Activated CD4-positive, alpha-beta T cell treated with anti-CD3 and anti-CD28 coated beads, Interleukin-2, amount 10 ng/mL, durations not matched to agents 24 days and 14 days (primary cell): ENCODE data around the gene KLF6. TPM values are rescaled to one million over a fixed set of nuclear protein-coding genes. Genes with fewer than 3 reads are reported as not detected.

ENCODE experiments used
- DNase-seq: peaks from one replicate; pipeline ENCODE4 v3.0.0; 2022
- H3K27ac Mint-ChIP-seq: one replicate; pipeline ENCODE4 v1.8.0; 2022; ENCODE audit warnings: mild to moderate bottlenecking, mixed read lengths
- H3K27me3 Mint-ChIP-seq: one replicate; pipeline ENCODE4 v1.8.0; 2022; ENCODE audit warnings: mixed read lengths
- H3K36me3 Mint-ChIP-seq: one replicate; pipeline ENCODE4 v1.8.0; 2022; ENCODE audit warnings: low read depth, mild to moderate bottlenecking, mixed read lengths
- H3K4me1 Mint-ChIP-seq: one replicate; pipeline ENCODE4 v1.8.0; 2021; ENCODE audit warnings: mixed read lengths
- H3K4me3 Mint-ChIP-seq: one replicate; pipeline ENCODE4 v1.8.0; 2022; ENCODE audit warnings: mild to moderate bottlenecking, moderate library complexity, mixed read lengths
- H3K9me3 Mint-ChIP-seq: one replicate; pipeline ENCODE4 v1.8.0; 2021; ENCODE audit warnings: mixed read lengths
- intact Hi-C: fragments of 100-400 bp; cut with micrococcal nuclease; formaldehyde crosslinking; loops from one replicate; pipeline ENCODE4 v1.15.1; 2023
- total RNA-seq: library from RNA; stranded (reverse); gene quantifications from 2 replicates; pipeline ENCODE4 v1.2.3, GENCODE V29; 2022

The KLF6 gene
- total RNA-seq, 1 donor from 2014 or later: 116 TPM

DNA sequence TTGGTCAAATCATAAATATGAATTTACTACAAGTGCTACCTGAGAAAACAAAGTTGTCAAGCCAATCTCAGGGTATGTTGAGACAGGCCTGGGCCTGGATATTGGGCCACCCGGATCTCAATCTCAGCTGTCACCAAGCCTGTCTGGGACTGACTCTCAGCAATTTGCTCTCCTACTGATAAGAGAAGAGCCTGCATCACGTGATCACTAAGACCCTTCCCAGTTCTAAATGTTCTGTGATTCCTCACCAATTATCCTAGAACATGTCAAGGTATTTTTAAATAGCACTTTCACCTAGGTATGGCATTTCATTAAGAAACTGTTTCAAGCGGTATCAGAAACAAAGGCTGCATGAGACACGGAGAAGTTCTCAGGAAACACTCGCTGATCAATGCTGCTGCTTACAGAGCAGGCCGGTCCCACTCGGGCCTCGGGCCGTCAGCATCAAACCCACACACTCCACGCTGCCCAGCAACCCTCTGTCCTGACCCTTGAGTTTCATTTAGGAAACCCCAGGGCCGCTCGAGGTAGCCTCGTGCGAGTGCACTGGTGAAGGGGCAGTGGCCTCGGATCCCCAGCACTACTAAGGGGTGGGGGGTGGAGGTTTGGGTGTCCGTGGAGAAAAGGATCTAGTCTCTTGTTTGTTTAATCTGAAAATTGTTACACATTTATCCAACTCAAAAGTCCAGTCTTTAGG, 4.1 kb downstream of the KLF6 start:
- H3K36me3 Mint-ChIP-seq: peaks cover 82% of the 10 kb centered on the region
- H3K4me1 Mint-ChIP-seq: peaks cover 57% of the 10 kb centered on the region
- H3K27me3 Mint-ChIP-seq: no peaks in the 10 kb centered on the region
- DNase-seq: peak; percentile 71
- no peaks in the 10 kb centered on the region for H3K9me3 Mint-ChIP-seq
- intact Hi-C loops: loop anchor here (5.0 kb wide), 4 partner anchors 174 to 584 kb away; no protein-coding TSS in a partner anchor
- H3K4me3 Mint-ChIP-seq: peak overlapping the region; percentile 91
- peak overlapping the region; percentile 99 for H3K27ac Mint-ChIP-seq

DNA sequence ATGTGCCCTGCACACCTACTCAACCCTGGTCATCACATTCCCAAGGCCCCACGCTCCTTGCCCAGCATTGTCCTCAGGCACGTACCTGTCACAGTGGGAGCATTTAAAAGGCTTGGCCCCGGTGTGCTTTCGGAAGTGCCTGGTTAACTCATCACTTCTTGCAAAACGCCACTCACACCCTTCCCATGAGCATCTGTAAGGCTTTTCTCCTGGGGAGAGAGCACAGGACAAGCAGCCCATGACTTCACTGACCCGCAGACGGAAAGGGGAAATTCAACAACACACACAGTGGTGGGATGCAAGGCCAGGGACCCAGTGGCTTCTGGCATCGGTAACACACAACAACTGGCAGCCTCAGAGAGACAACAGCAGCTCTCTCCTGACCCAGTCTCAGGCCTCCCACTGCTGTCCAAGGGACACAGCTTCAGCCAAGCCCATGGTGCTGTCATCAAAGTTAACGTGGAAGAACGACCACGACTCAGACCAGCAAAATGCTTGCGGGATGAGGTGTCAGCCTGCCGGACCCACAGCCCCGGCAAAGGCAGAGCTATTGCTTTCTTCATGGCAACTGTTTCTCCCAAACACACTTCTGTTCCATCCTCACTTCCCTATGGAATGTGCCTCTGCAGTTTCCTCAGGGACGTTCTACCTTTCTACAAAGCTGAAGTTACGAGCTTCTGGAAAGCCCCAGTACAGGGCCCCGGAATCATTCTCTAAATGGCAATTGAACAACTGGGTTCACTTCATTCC, 4.8 kb downstream of the KLF6 start:
- Mint-ChIP-seq H3K27me3 (no peaks in the 10 kb centered on the region), H3K4me3 (peak overlapping the region; percentile 91), H3K27ac (peak overlapping the region; percentile 99), H3K36me3 (peaks cover 90% of the 10 kb centered on the region), H3K9me3 (no peaks in the 10 kb centered on the region), H3K4me1 (peaks cover 62% of the 10 kb centered on the region)
- intact Hi-C loops: loop anchor here (5.0 kb wide), 4 partner anchors 173 to 583 kb away; no protein-coding TSS in a partner anchor
- peak; percentile 66 for DNase-seq

GRCh38 chr10:3779158-3779741, 5.8 kb downstream of the KLF6 start:
- Mint-ChIP-seq H3K4me3 (peak overlapping the region; percentile 91), H3K9me3 (no peaks in the 10 kb centered on the region), H3K4me1 (peaks cover 66% of the 10 kb centered on the region), H3K27ac (peak overlapping the region; percentile 99), H3K36me3 (peaks cover 93% of the 10 kb centered on the region), H3K27me3 (no peaks in the 10 kb centered on the region)
- intact Hi-C loops: loop anchor here (5.0 kb wide), 2 partner anchors 33 to 542 kb away; no protein-coding TSS in a partner anchor
- DNase-seq: no peak

DNA sequence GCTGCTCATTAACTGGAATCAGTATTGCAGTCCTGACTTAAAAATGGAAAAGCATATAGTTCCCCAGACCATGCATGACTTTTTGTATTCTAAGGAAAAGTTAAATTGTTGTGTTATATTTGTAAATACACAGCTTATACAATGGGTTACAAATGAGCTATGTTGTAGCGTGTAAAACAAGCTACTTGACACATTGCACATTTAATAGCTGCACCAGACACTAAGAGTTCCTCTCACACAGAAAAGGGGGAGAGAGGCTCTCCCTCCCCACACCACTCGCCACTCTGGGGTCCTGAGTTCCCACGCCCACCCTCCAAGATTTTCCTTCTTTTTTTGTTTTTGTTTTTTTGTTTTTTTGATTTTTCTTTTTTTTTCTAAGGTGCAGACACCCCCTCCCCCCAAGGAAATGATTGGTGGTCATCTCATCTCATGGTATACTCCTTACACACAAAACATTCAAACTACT, 6.3 kb downstream of the KLF6 start:
- Mint-ChIP-seq H3K4me1 (peaks cover 66% of the 10 kb centered on the region), H3K27me3 (no peaks in the 10 kb centered on the region), H3K4me3 (peak overlapping the region; percentile 91), H3K9me3 (no peaks in the 10 kb centered on the region), H3K27ac (peak overlapping the region; percentile 99), H3K36me3 (peaks cover 93% of the 10 kb centered on the region)
- intact Hi-C loops: loop anchor here (5.0 kb wide), 2 partner anchors 34 to 541 kb away; no protein-coding TSS in a partner anchor
- DNase-seq: no peak

DNA sequence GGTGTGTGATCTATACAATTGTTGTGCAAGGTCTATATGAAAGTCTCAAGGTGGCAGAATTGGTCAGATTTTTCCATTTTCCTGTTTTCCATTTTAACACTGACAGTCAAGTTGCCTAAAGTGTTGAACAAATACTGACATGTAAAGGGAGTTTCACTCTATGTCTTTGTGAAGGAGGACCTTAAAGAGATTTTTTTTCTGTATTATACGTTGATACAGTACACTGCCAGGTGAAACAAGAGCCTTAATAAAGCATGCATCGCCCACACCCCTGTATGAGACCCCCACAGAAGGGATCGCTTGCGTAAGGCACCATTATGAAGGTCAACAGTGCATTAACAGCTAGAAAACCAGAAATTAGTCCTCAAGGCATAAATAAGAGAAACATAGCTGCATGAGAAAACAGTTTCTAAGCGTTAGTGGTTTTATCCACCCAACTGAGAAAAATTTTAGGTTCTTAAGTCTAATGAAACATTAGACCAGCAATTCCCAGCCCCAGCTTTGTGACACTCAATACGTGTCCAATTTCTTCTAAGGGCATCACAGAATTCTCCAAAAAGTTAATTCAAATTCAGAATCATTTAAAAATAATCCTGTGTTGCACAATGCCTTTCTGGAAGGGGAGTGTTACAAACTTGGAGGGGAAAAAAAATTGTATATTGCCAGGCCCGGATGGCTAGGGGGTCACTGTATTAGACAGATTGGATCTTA, 6.9 kb downstream of the KLF6 start:
- intact Hi-C loops: loop anchor here (1.0 to 5.0 kb wide), 5 partner anchors 21 to 541 kb away; no protein-coding TSS in a partner anchor

GRCh38 chr10:3776796-3777571, 8.0 kb downstream of the KLF6 start:
- peak; percentile 89 for DNase-seq
- H3K27ac Mint-ChIP-seq: peak overlapping the region; percentile 86
- no peaks in the 10 kb centered on the region for H3K27me3 Mint-ChIP-seq
- H3K9me3 Mint-ChIP-seq: no peaks in the 10 kb centered on the region
- H3K4me3 Mint-ChIP-seq: peak overlapping the region; percentile 76
- H3K36me3 Mint-ChIP-seq: peaks cover 83% of the 10 kb centered on the region
- H3K4me1 Mint-ChIP-seq: peaks cover 61% of the 10 kb centered on the region
- intact Hi-C loops: loop anchor here (1.0 to 5.0 kb wide), 5 partner anchors 20 to 540 kb away; no protein-coding TSS in a partner anchor

More for the DNA sequence above, 6.9 kb downstream of the KLF6 start:
- no peak for DNase-seq
- peaks cover 91% of the 10 kb centered on the region for H3K36me3 Mint-ChIP-seq
- H3K27ac Mint-ChIP-seq: peak overlapping the region; percentile 99
- peak overlapping the region; percentile 91 for H3K4me3 Mint-ChIP-seq
- H3K4me1 Mint-ChIP-seq: peaks cover 66% of the 10 kb centered on the region
- no peaks in the 10 kb centered on the region for H3K9me3 Mint-ChIP-seq
- H3K27me3 Mint-ChIP-seq: no peaks in the 10 kb centered on the region

DNA sequence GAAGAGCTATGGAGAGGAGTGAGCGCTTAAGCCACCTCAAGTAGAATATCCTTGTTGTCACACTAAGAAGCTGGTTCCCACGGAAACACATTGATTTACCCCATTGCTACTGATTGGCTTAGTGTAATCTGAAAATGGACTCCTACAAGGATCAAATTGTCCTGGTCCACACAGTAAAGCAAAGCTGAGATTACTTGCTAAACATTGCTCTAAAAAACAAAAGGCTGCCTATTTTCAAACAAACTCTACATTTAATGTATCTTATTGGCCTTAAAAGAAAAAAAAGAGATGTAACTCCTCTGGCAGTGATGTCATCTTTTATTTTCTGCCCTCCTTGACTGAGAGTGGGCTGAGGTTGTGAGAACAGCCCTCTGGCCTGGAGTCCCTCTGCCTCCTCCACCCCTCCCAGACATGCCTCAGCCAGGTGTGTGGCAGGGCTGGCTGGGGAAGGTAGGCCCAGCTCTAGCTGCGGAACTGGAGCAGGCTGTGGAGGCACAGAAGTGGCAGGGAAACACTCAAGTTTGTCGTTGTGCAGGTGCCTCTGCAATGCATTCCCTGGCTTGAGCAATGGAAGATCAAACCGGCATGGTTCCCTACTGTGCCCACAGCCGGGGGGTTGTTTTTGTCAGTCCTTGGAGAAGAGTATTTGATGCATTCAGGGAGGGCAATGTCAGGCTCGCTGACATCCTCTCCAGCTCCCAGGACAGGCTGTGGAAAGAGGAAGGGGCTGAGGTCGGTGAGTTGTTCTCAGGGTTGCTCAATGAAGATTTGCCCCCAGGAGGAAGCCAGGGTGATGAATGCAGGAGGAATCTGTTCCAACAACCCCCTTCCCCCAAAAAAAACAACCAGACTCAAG, 9.1 kb downstream of the KLF6 start:
- H3K9me3 Mint-ChIP-seq: no peaks in the 10 kb centered on the region
- H3K27me3 Mint-ChIP-seq: no peaks in the 10 kb centered on the region
- intact Hi-C loops: loop anchor here (5.0 kb wide), 2 partner anchors 36 to 539 kb away; no protein-coding TSS in a partner anchor
- peaks cover 72% of the 10 kb centered on the region for H3K36me3 Mint-ChIP-seq
- peaks cover 54% of the 10 kb centered on the region for H3K4me1 Mint-ChIP-seq
- H3K4me3 Mint-ChIP-seq: peak overlapping the region; percentile 61
- DNase-seq: peak; percentile 76
- H3K27ac Mint-ChIP-seq: peak overlapping the region; percentile 87

- Mint-ChIP-seq H3K27me3 (no peaks in the 10 kb centered on the region), H3K4me1 (peaks cover 45% of the 10 kb centered on the region), H3K4me3 (peak overlapping the region; percentile 61), H3K27ac (peak overlapping the region; percentile 87), H3K36me3 (peaks cover 65% of the 10 kb centered on the region), H3K9me3 (no peaks in the 10 kb centered on the region)
- intact Hi-C loops: loop anchor here (5.0 kb wide), 2 partner anchors 37 to 538 kb away; no protein-coding TSS in a partner anchor
- DNase-seq: no peak
Observed at GRCh38 chr10:3774814-3775695, 10.0 kb downstream of the KLF6 start.

DNA sequence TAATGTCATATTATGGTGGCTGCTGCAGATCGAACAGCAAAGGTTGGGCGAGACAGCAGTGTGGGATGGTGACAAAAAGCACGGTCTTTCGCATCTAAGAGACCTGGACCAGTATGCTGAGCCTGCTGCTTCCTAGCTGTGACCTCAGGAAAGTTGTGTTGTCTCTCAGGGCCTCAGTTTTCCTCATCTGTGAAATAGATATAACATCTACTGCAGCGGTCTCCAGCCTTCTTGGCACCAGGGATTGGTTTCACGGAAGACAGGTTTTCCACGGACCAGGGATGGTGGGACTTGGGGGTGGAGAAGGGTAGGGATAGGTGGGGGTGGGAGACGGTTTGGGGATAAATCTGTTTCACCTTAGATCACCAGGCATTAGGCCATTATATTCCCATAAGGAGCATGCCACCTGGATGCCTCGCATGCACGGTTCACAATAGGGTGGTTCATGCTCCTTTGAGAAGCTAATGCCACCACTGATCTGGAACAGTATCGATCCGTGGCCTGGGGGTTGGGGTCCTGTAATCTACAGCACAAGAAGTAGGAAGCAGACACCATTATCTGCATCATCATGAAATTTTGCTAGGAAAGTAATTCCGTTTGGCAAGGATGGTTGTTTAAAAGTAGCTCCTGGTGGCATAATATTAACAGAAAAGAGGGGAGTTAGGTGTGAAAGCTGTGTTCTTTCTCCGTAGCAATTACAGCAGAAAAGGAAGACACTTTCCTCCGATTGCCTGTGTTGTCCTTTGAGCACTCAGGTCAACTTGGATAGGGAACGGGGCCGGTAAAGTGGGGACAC, 10.8 kb downstream of the KLF6 start:
- intact Hi-C loops: no loop called here
- Mint-ChIP-seq H3K27me3 (no peaks in the 10 kb centered on the region), H3K9me3 (no peaks in the 10 kb centered on the region), H3K4me1 (peaks cover 42% of the 10 kb centered on the region), H3K4me3 (no peak overlapping the region), H3K27ac (peak overlapping the region; percentile 0), H3K36me3 (peaks cover 57% of the 10 kb centered on the region)
- no peak for DNase-seq

DNA sequence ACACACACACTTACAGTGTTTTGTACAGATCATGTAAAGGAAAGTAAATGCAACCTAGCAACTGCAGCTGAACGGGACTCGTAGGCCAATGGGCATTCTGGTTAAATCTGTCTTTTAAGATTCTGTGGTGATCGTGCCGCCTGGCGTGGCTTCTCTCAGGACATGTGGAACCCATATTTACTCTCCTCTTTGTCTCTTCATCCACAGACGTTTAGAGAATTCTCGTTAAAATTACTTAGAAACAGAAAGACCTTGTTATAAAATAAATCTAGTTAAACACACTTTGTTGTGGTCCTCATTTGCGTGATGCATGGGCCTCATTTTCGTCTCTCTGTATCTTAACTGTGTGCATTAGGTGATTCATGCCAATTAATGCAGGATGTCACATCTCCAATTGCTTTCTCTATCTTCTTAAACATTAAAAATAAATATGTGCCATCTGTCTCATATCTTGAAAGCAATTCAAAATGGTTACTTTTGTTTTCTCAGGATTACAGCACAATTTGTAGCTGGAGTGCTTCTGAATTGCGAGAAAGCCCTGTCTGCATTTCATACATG, 11.5 kb downstream of the KLF6 start:
- intact Hi-C loops: no loop called here
- no peaks in the 10 kb centered on the region for H3K27me3 Mint-ChIP-seq
- H3K4me3 Mint-ChIP-seq: no peak overlapping the region
- no peak for DNase-seq
- H3K4me1 Mint-ChIP-seq: peaks cover 41% of the 10 kb centered on the region
- H3K9me3 Mint-ChIP-seq: no peaks in the 10 kb centered on the region
- H3K36me3 Mint-ChIP-seq: peaks cover 50% of the 10 kb centered on the region
- no peak overlapping the region for H3K27ac Mint-ChIP-seq
